Hematopoietic multipotent progenitor cell (in vitro differentiated cells): ENCODE data around the gene BLID. TPM values are rescaled to one million over a fixed set of nuclear protein-coding genes. Genes with fewer than 3 reads are reported as not detected.

Source experiments
- DNase-seq, 3 donors: peaks; one replicate each; pipeline ENCODE4 v3.0.0-alpha.2; 2011 to 2015; ENCODE audit warnings: low read depth in 2 of 3, low spot score in 2 of 3
- small RNA-seq: library from RNA; depleted of rRNA; stranded (forward); fragments of <200 nt; gene quantifications from one replicate; pipeline ENCODE3, GENCODE V24; 2012
- total RNA-seq: library from RNA; depleted of rRNA; stranded (reverse); fragments of >200 nt; gene quantifications from one replicate; pipeline ENCODE4 v1.2.3, GENCODE V29; 2012

The BLID gene
- total RNA-seq, 1 donor: not detected

GRCh38 chr11:122085712-122086111 lies 30.3 kb downstream of the BLID start:
- no peak for DNase-seq

- DNase-seq: no peak
Observed at GRCh38 chr11:122085264-122085663, 30.8 kb downstream of the BLID start.

DNA sequence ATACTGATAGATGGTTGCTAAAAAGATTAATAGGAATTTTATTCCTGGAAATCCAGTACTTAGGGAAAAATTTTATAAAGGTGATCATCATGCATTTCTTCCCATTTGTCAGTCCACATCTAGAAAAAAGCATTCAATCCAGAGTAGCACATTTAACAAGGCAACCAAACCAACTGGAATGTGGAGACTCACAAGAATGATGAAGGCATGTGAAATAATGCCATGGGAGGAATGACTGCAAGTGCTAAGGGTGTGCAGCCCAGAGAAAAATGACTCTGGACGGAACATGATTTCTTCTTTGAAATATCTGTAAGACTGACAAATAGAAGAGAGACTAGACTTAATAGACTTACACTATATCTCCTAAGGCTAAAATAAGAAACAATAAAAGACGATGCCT lies 33.8 kb downstream of the BLID start:
- no peak for DNase-seq

- DNase-seq: no peak
Observed at GRCh38 chr11:122081073-122081472, 34.9 kb downstream of the BLID start.

- no peak for DNase-seq
Observed at GRCh38 chr11:122077459-122077858, 38.6 kb downstream of the BLID start.

DNA sequence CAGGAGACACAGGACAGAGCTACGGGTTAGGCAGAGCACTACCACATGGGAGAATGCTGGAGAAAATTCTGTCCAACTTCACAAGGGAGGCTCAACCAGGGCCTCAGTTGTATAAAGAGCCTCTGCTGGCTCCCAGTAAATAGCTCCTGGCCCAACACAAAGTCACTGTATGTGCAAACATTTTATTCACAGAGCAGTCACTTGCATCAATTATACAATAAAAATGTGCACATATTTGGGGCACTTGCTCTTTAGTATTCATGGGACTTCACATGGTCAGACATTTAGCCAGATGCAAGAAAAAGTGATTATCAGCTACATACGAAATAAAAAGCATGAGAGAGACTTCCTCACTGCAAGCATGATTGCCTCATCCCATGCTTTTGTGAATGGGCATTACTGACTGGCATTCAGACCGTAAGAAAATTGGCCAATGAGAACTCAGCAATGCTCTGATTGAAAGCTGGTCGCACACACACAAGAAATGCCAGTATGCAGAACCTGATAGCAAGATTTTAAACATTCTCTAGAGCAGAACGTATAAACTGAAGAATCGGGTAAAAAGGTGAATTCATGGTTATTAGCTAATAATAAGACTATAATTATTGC lies 39.4 kb downstream of the BLID start:
- DNase-seq: no peak

DNA sequence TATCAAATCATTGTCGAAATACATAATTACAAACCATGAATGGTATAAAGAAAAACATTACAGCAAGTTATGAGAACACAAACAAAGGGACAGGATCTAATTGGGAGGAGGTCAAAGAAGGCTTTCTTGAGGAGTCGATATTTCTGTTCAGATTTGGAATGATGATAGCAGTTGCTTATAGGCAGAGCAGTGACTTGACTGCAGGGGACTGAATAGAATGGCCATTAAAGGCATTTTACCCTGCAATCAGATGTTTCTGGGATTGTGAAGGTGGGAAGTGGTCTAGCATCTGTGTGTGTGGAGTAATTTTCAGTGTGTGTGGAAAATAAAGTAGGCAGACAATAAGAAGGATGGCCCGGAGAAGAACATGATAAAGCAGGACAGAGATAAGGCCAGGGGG lies 41.0 kb downstream of the BLID start:
- DNase-seq: no peak

GRCh38 chr11:122074022-122074421 lies 42.0 kb downstream of the BLID start:
- no peak for DNase-seq

DNA sequence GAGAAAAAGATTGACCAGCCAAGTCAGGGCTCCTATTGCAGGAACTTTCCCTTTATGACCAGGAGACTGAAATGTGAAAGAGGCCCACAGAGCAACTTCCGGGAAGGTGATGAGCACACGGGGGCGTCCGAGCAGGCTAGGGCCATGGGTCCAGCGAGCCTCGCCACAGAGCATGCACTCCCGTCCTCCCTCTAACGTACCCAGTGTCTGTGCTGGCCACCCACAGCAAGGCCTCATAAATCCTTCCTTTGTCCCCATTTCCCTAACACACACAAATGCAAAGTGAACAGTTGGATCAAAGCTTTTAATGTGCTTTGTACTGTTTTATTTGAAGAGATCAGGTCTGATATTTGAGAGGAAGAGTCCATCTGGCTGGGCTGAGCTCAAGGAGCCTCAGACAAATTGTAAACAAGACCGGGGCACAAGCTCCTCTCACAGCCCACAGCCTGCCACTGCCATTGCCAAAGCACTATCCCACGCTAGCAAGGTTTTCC lies 44.3 kb downstream of the BLID start:
- DNase-seq: no peak

DNA sequence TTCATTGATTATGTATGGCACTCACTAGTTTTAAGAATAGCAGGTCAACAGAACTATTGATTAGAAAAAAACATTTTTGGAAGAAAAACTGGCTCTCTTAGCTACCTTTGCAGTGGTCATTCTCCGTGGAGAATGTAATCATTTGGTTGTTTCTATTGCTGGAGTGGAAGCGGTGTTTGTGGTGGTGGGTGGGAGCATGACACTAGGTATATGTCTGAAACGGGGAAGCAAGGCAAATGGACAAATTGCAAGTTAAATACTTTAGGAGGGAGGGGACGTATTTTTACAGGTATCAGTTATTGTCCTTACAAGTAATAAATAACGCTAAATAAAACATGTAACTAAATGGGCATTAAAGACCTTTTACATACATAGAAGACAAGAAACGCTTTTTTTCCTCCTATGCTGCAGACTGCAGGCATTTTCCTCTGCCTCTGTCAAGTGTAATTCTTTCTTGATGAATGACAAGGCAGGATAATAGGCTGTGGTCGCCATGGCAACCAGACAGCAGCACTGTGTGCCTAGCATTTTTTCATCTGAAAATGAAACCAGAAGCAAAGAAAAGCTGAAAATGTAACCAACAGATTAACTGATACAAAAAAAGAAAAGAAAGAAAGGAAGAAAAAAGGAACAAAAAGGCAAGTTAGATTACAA lies 46.2 kb downstream of the BLID start:
- DNase-seq: peak in 2 of 3 donors; percentile 82 to 91

DNA sequence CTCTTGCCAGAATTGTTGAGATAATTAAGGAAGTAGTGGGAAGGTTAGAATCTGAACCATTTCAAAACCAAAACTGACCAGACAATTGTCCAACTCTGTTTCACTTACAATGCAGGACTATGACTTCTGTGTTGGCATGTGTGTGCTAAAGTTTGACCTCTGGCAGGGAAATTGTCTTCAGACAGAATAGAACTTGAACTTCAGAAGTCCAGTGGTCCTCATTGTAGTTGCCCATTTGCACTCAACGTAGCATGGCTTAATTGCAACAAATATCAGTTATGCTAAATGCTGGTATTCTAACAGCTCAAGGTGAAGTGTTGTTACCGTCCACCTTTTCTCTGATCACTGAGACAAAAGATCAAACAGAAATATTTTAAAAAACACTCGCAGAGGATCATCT lies 47.2 kb downstream of the BLID start:
- no peak for DNase-seq

DNA sequence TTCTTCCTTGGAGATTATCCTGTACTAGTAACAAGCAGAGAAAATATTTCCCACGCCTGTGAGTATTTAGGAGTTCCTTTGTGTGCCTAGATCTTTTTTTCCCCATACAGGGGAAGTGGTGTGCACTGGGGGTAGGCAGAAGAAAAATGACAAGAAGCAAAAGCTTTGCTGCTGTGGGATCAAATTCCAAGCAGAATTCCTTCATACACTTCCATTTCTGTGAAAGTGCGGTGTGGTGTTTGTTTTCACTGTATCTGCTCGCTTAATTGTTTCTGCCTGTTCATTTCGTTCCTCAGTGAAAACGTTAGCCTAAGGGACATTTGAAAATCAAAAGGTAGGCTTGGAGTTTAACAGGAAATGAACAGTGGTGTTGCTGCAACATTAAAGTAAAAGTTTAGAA lies 47.9 kb downstream of the BLID start:
- DNase-seq: no peak

Small RNAs within 50 kb of the gene (small RNA-seq; reads per million reads assigned to genes)
- gene MIR100: 24.6 reads per million, percentile 95 among the genes with 10 or more reads in this experiment
- gene MIR125B1: not detected
- 32.6 reads per million, percentile 95 among the genes with 10 or more reads in this experiment for gene MIRLET7A2
